Activated T-helper 1 cell treated with anti-CD3 and anti-CD28 coated beads, Interleukin-2, amount 50 U/mL, for 16 hours (primary cell): ENCODE data around the gene GSTM2.

Experiments
- DNase-seq, 2 donors: peaks; one replicate each; pipeline ENCODE4 v3.0.0-alpha.2; 2020; ENCODE audit warnings: low read depth in 1 of 2, low spot score in 1 of 2

GSTM2 gene

GRCh38 chr1:109629372-109630030 is 38.4 kb upstream of the GSTM2 start:
- DNase-seq, result no peak

- no peak for DNase-seq
Observed at GRCh38 chr1:109630081-109630897, 37.6 kb upstream of the GSTM2 start.

- no peak for DNase-seq
Observed at GRCh38 chr1:109630898-109631512, 36.9 kb upstream of the GSTM2 start.

GRCh38 chr1:109631513-109632505 is 36.0 kb upstream of the GSTM2 start:
- DNase-seq, result no peak

GRCh38 chr1:109632671-109633346 is 35.0 kb upstream of the GSTM2 start:
- no peak for DNase-seq

- no peak for DNase-seq
Observed at GRCh38 chr1:109634292-109634691, 33.6 kb upstream of the GSTM2 start.

GRCh38 chr1:109634771-109635750 is 32.8 kb upstream of the GSTM2 start:
- DNase-seq, result no peak

- no peak for DNase-seq
Observed at GRCh38 chr1:109635862-109636200, 32.0 kb upstream of the GSTM2 start.

- no peak for DNase-seq
Observed at GRCh38 chr1:109636201-109636952, 31.5 kb upstream of the GSTM2 start.

- no peak for DNase-seq
Observed at GRCh38 chr1:109637446-109637845, 30.4 kb upstream of the GSTM2 start.

- no peak for DNase-seq
Observed at GRCh38 chr1:109639063-109639840, 28.6 kb upstream of the GSTM2 start.

- DNase-seq, result no peak
Observed at GRCh38 chr1:109639841-109640184, 28.0 kb upstream of the GSTM2 start.

GRCh38 chr1:109640285-109640865 is 27.5 kb upstream of the GSTM2 start:
- peak; percentile 78 to 95 for DNase-seq

- no peak for DNase-seq
Observed at GRCh38 chr1:109641078-109641740, 26.6 kb upstream of the GSTM2 start.

GRCh38 chr1:109641861-109642260 is 26.0 kb upstream of the GSTM2 start:
- DNase-seq, result no peak

- DNase-seq, result no peak
Observed at GRCh38 chr1:109642626-109643025, 25.2 kb upstream of the GSTM2 start.
